Stimulated activated CD4-positive, alpha-beta T cell treated with anti-CD3 and anti-CD28 coated beads, TNF-alpha, amount 100 ng/mL, for 24 hours (primary cell): ENCODE results near the gene VOPP1.

Source experiments
- DNase-seq, 3 experiments: peaks; one replicate each; pipeline ENCODE4 v3.0.0-alpha.2; 2020; ENCODE audit warnings: low read depth in 3 of 3

Gene VOPP1

DNA sequence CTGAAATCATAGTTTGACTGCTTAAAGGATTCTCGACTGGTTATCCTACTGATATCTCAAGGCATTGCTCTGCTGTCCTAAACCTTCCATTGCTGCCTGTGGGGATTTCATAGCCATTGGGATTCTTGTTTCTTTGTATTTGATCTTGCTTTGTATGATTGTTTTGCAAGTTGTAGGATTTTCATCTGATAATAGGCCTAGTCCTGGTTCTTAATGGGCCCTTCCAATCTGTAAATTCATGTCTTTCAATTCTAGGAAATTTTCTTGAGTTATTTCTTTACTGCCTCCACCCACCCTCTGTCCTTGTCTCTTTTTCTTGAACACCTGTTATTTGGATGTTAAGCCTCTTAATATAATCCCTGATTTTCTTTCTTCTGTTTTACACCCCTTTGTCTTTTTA is 134.9 kb downstream of the VOPP1 start:
- no peak for DNase-seq

GRCh38 chr7:55436457-55436856 is 135.8 kb downstream of the VOPP1 start:
- no peak for DNase-seq

- no peak for DNase-seq
Measured at GRCh38 chr7:55435466-55435865, 136.8 kb downstream of the VOPP1 start.

DNA sequence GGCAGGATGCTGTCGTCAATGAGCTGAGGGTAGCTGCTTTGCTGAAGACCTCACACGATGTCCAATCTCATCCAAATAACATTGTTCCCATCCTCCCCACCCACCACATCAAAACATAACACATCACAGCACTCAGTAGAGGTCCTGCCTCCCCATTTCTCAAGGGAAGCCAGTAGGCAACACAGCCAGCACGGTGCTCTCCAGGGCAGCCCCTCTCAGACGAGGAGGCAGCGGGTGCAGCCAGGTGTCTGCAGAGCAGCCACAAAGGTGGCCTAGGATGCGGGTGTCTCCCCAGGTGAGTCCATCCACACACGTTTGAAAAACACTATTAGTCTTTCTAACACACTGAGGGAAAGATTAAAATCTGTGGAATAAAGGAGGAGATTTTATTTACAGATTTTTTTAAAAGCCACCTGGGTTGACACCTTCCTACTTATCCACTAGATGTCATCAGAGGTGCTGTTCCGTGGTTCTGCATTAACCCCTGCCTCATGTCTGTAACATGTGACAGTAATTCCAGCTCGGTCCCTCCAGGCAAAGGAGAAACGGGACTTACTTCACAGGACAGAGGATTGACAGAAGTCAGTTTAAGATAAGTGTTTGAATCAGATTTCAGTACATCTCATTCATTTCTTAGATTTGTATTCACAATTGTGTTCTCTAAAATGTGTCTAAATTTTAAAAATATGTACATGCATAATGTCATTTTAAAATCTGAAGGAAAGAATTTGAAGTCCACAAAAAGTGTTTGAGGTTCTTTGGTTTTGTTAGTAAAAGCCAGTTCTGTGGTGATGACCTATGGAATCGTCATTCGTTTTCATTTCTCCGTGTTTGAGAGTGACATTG is 139.1 kb downstream of the VOPP1 start:
- DNase-seq = no peak

GRCh38 chr7:55432506-55432905 is 139.8 kb downstream of the VOPP1 start:
- no peak for DNase-seq

DNA sequence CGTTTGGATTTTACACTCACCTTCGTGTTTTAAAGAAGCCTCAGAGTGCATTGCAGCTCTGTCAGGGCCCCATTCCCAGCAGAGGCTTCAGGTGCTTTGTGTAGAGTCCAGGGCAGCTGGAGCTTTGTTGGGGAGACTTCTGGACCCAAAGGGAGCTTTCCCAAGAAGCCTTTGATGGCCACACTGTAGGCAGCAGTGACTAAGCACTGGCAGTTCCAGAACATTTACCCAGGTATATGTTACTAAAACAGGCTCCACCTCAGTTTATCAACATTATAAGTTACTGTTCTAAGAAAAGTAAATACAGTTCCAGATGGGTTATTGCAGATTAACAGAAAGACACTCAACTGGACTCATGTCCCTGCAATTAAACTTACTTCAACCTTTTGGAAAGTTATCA is 140.4 kb downstream of the VOPP1 start:
- DNase-seq = no peak

- no peak for DNase-seq
Measured at GRCh38 chr7:55429835-55430499, 142.3 kb downstream of the VOPP1 start.

GRCh38 chr7:55427800-55428199 is 144.5 kb downstream of the VOPP1 start:
- no peak for DNase-seq

DNA sequence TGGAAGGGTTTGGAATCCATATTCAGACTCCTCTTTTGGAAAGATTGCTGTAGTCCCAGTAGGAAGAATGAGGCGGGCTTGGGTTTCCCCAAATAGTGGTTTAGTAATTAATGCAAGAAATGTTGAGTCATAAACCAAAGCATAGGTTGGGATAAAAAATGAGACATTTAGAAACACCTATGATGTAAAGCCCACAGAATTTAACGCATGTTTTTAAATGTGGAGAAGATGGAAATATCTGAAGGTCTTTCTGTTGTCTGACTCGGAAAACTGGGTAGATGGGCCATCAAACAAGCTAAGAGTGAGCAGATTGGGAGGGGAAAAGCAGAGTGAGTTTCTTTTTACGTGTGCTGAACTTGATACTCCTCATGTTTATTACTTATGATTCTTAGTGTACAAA is 145.0 kb downstream of the VOPP1 start:
- DNase-seq = no peak

- no peak for DNase-seq
Measured at GRCh38 chr7:55426676-55427075, 145.6 kb downstream of the VOPP1 start.

GRCh38 chr7:55425141-55425752 is 147.1 kb downstream of the VOPP1 start:
- DNase-seq = no peak

DNA sequence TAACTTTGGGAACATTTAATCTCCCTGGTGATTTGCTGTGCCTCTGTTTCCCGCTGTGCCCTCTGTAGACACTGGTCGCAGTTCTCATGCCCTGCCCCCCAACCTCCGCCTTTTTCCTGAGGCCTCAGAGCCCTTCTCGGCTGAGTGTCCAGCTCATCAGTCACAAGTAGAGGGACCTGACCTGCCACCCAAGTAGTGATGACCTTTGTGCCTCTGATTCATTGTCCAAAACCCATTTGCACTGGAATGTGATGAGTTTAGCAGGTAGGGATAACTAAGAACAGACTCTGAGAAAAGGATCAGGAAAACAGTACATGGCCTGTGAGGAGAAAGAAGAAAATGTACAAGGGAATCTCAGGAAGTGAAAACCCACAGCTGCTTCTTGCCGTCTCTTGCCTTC is 148.4 kb downstream of the VOPP1 start:
- no peak for DNase-seq

- DNase-seq = no peak
Measured at GRCh38 chr7:55423277-55423711, 149.0 kb downstream of the VOPP1 start.
